HEK293 (cell line): ENCODE data around the gene TCF7L2.

Source experiments
- CTCF ChIA-PET: fragments of 350-600 bp; formaldehyde crosslinking; extraction: SDS; loops from one replicate; lab custom pipeline; 2021; ENCODE audit warnings: antibody characterized with exemption; lab: Yijun Ruan, JAX
- POLR2A ChIA-PET: fragments of 300-600 bp; formaldehyde crosslinking; extraction: SDS; loops from one replicate; lab custom pipeline; 2020; ENCODE audit warnings: antibody characterized with exemption, inconsistent platforms; lab: Yijun Ruan, JAX
- H3K27ac ChIP-seq: fragments of 200-500 bp; sonication (Bioruptor generic); 2 replicates; pipeline ENCODE4 v1.5.1; 2014; ENCODE audit warnings: low read depth, low read length, control low read depth, inconsistent platforms; ENCODE audit errors: extremely low read depth
- H3K36me3 ChIP-seq, 2 experiments: fragments of 200-500 bp in 1 of 2; sonication (Bioruptor generic) in 1 of 2; 1 replicate in 1 of 2; 2 replicates in 1 of 2; pipeline ENCODE4 v1.5.1; 2014 to 2017; ENCODE audit warnings: inconsistent platforms in 2 of 2, low read length in 2 of 2; ENCODE audit not compliant: control insufficient read depth in 2 of 2, insufficient read depth in 1 of 2
- H3K4me1 ChIP-seq: fragments of 200-500 bp; sonication (Bioruptor generic); 2 replicates; pipeline ENCODE4 v1.5.1; 2014; ENCODE audit warnings: mild to moderate bottlenecking, low read length, inconsistent platforms; ENCODE audit not compliant: control insufficient read depth, insufficient read depth
- H3K4me3 ChIP-seq: 2 replicates; pipeline ENCODE4 v1.5.1; 2011; ENCODE audit warnings: low read depth, mild to moderate bottlenecking, control low read depth, low read length, moderate library complexity
- H3K9me3 ChIP-seq: fragments of 200-500 bp; sonication (Bioruptor generic); 2 replicates; pipeline ENCODE4 v1.5.1; 2014; ENCODE audit warnings: low read depth, low read length, inconsistent platforms; ENCODE audit not compliant: control insufficient read depth, insufficient read depth
- GFI1B ChIP-seq: fragments of 450-650 bp; formaldehyde crosslinking; IDR thresholded peaks from 2 replicates; pipeline ENCODE4 v1.5.1; 2016; ENCODE audit warnings: missing biosample characterization, missing genetic modification characterization
- HOXA7 ChIP-seq: sonication (generic); formaldehyde crosslinking; IDR thresholded peaks from 2 replicates; pipeline ENCODE4 v1.8.1; 2022; ENCODE audit warnings: missing genetic modification reagents, borderline replicate concordance
- HOXD13 ChIP-seq: sonication (generic); formaldehyde crosslinking; IDR thresholded peaks from 2 replicates; pipeline ENCODE4 v1.8.0; 2022; ENCODE audit warnings: missing genetic modification reagents, borderline replicate concordance
- KLF10 ChIP-seq: fragments of 450-650 bp; IDR thresholded peaks from 2 replicates; pipeline ENCODE4 v1.5.1; 2018; ENCODE audit warnings: missing biosample characterization, mild to moderate bottlenecking, missing genetic modification characterization
- KLF16 ChIP-seq: fragments of 450-650 bp; formaldehyde crosslinking; IDR thresholded peaks from 2 replicates; pipeline ENCODE4 v1.5.1; 2017; ENCODE audit warnings: missing biosample characterization, missing genetic modification characterization
- KLF17 ChIP-seq: fragments of 450-650 bp; formaldehyde crosslinking; IDR thresholded peaks from 2 replicates; pipeline ENCODE4 v1.5.1; 2016; ENCODE audit warnings: missing biosample characterization, missing genetic modification characterization
- OSR2 ChIP-seq: fragments of 450-650 bp; formaldehyde crosslinking; IDR thresholded peaks from 2 replicates; pipeline ENCODE4 v1.5.1; 2016; ENCODE audit warnings: missing biosample characterization, missing genetic modification characterization
- PRDM6 ChIP-seq: fragments of 450-650 bp; formaldehyde crosslinking; IDR thresholded peaks from 2 replicates; pipeline ENCODE4 v1.5.1; 2017; ENCODE audit warnings: missing biosample characterization, missing genetic modification characterization
- SCRT2 ChIP-seq: fragments of 450-650 bp; formaldehyde crosslinking; IDR thresholded peaks from 2 replicates; pipeline ENCODE4 v1.5.1; 2016; ENCODE audit warnings: missing biosample characterization, missing genetic modification characterization
- ZNF175 ChIP-seq: fragments of 450-650 bp; formaldehyde crosslinking; IDR thresholded peaks from 2 replicates; pipeline ENCODE4 v1.5.1; 2016; ENCODE audit warnings: missing biosample characterization, missing genetic modification characterization
- ZNF18 ChIP-seq: fragments of 450-650 bp; formaldehyde crosslinking; IDR thresholded peaks from 2 replicates; pipeline ENCODE4 v1.5.1; 2016; ENCODE audit warnings: missing biosample characterization, missing genetic modification characterization
- ZNF221 ChIP-seq: fragments of 450-650 bp; formaldehyde crosslinking; IDR thresholded peaks from 2 replicates; pipeline ENCODE4 v1.5.1; 2017; ENCODE audit warnings: missing biosample characterization, missing genetic modification characterization, borderline replicate concordance
- ZNF324 ChIP-seq: fragments of 450-650 bp; formaldehyde crosslinking; IDR thresholded peaks from 2 replicates; pipeline ENCODE4 v1.5.1; 2016; ENCODE audit warnings: missing biosample characterization, missing genetic modification characterization
- ZNF416 ChIP-seq: fragments of 450-650 bp; formaldehyde crosslinking; IDR thresholded peaks from 2 replicates; pipeline ENCODE4 v1.5.1; 2016; ENCODE audit warnings: missing biosample characterization, missing genetic modification characterization
- ZNF518A ChIP-seq: fragments of 450-650 bp; formaldehyde crosslinking; conservative IDR thresholded peaks from 2 replicates; pipeline ENCODE4 v1.5.1; 2016; ENCODE audit warnings: low read depth, missing biosample characterization, missing genetic modification characterization
- ZNF670 ChIP-seq: fragments of 450-650 bp; formaldehyde crosslinking; IDR thresholded peaks from 2 replicates; pipeline ENCODE4 v1.5.1; 2016; ENCODE audit warnings: missing biosample characterization, missing genetic modification characterization, low read depth
- ZNF704 ChIP-seq: fragments of 450-650 bp; formaldehyde crosslinking; IDR thresholded peaks from 2 replicates; pipeline ENCODE4 v1.5.1; 2016; ENCODE audit warnings: missing biosample characterization, missing genetic modification characterization
- ZNF776 ChIP-seq: fragments of 450-650 bp; formaldehyde crosslinking; IDR thresholded peaks from 2 replicates; pipeline ENCODE4 v1.5.0; 2017; ENCODE audit warnings: missing biosample characterization, missing genetic modification characterization, borderline replicate concordance

The TCF7L2 gene

GRCh38 chr10:112973805-112974204 is 23.8 kb downstream of the TCF7L2 start:
- CTCF ChIA-PET = interaction anchor here (0.6 kb wide), 1 partner anchor 100 kb away, joined by 3 read pairs; no protein-coding TSS in a partner anchor
- POLR2A ChIA-PET = no interaction called here
- Histone ChIP-seq H3K9me3 (no peaks in the 10 kb centered on the region), H3K4me1 (peaks cover 14% of the 10 kb centered on the region; the same call in 1 of the 2 replicates), H3K27ac (no peak overlapping the region), H3K4me3 (no peak overlapping the region), H3K36me3 (peaks cover 3 to 28% of the 10 kb centered on the region in 2 experiments)
- TF ChIP-seq ZNF175 (no peak), KLF10 (no peak), HOXA7 (CRISPR knock-in tag) (no peak), ZNF221 (tag by site-specific recombination) (no peak), GFI1B (no peak), SCRT2 (no peak), ZNF670 (tag by site-specific recombination) (no peak), HOXD13 (CRISPR knock-in tag) (no peak)

GRCh38 chr10:112977426-112977898 is 27.4 kb downstream of the TCF7L2 start:
- CTCF ChIA-PET = interaction anchor here (0.7 to 1.2 kb wide), 3 partner anchors 19 to 62 kb away, joined by 3 to 5 read pairs (median 3); no protein-coding TSS in a partner anchor
- TF ChIP-seq PRDM6 = peak; percentile 49
- TF ChIP-seq SCRT2 = 0 out of 2 replicates have a peak, but pooled peaks have one; percentile 24
- TF ChIP-seq KLF16 = no peak
- no peak for TF ChIP-seq ZNF518A (tag by site-specific recombination)
- no peak for TF ChIP-seq KLF17 (tag by site-specific recombination)
- TF ChIP-seq ZNF776 (tag by site-specific recombination) = no peak
- TF ChIP-seq ZNF324 (tag by site-specific recombination) = no peak
- peak; percentile 36; the same call in 1 of the 2 replicates for TF ChIP-seq ZNF18 (tag by site-specific recombination)
- no peak for TF ChIP-seq ZNF416
- TF ChIP-seq OSR2 (tag by site-specific recombination) = peak; percentile 66; the same call in 1 of the 2 replicates
- no peak for TF ChIP-seq GFI1B
- TF ChIP-seq ZNF704 (tag by site-specific recombination) = no peak
- Histone ChIP-seq H3K4me3 (no peak overlapping the region), H3K36me3 (peaks cover 1 to 15% of the 10 kb centered on the region in 2 experiments), H3K27ac (no peak overlapping the region), H3K4me1 (peaks cover 27% of the 10 kb centered on the region), H3K9me3 (no peaks in the 10 kb centered on the region)
- POLR2A ChIA-PET = interaction anchor here (0.7 kb wide), 2 partner anchors 18 to 24 kb away, joined by 3 to 5 read pairs; no protein-coding TSS in a partner anchor
